HepG2 (cell line): Measurements from ENCODE around the gene ACE. TPM values are rescaled to one million over a fixed set of nuclear protein-coding genes. Genes with fewer than 3 reads are reported as not detected.

Experiments used
- FOSL2 ChIP-seq: sonication (generic); formaldehyde crosslinking; IDR thresholded peaks from 2 replicates; pipeline ENCODE4 v1.4.0; 2020; ENCODE audit warnings: missing genetic modification reagents
- HDAC2 ChIP-seq: sonication (generic); formaldehyde crosslinking; IDR thresholded peaks from 2 replicates; pipeline ENCODE4 v1.4.0; 2020; ENCODE audit warnings: missing genetic modification reagents
- HNRNPL ChIP-seq: fragments of 200-400 bp; formaldehyde crosslinking; IDR thresholded peaks from 2 replicates; pipeline ENCODE4 v1.6.1; 2017; ENCODE audit warnings: mild to moderate bottlenecking, low read depth, low read length
- HNRNPLL ChIP-seq: fragments of 200-400 bp; formaldehyde crosslinking; IDR thresholded peaks from 2 replicates; pipeline ENCODE4 v1.6.1; 2017; ENCODE audit warnings: mild to moderate bottlenecking, low read depth, low read length; ENCODE audit not compliant: poor library complexity, severe bottlenecking
- IKZF5 ChIP-seq: IDR thresholded peaks from 2 replicates; pipeline ENCODE4 v1.6.1; 2018; ENCODE audit warnings: missing genetic modification reagents, mild to moderate bottlenecking, missing compliant biosample characterization
- MIER3 ChIP-seq: IDR thresholded peaks from 2 replicates; pipeline ENCODE4 v1.6.1; 2016; ENCODE audit warnings: missing compliant biosample characterization, borderline replicate concordance
- XBP1 ChIP-seq: sonication (generic); formaldehyde crosslinking; IDR thresholded peaks from 2 replicates; pipeline ENCODE4 v1.5.0; 2020; ENCODE audit warnings: missing genetic modification reagents
- ZFP91 ChIP-seq: sonication (generic); formaldehyde crosslinking; IDR thresholded peaks from 2 replicates; pipeline ENCODE4 v1.9.0; 2022; ENCODE audit warnings: missing genetic modification reagents, mild to moderate bottlenecking, borderline replicate concordance
- ZMAT3 ChIP-seq: sonication (generic); formaldehyde crosslinking; conservative IDR thresholded peaks from 2 replicates; pipeline ENCODE4 v1.7.0; 2021; ENCODE audit warnings: missing genetic modification reagents
- ZNF251 ChIP-seq: sonication (generic); formaldehyde crosslinking; IDR thresholded peaks from 2 replicates; pipeline ENCODE4 v1.9.0; 2021; ENCODE audit warnings: mild to moderate bottlenecking, missing genetic modification reagents
- ZNF274 ChIP-seq: sonication (generic); formaldehyde crosslinking; IDR thresholded peaks from 2 replicates; pipeline ENCODE4 v1.5.1; 2020; ENCODE audit warnings: mild to moderate bottlenecking, missing genetic modification reagents
- ZNF331 ChIP-seq: sonication (generic); formaldehyde crosslinking; IDR thresholded peaks from 2 replicates; pipeline ENCODE4 v1.4.0; 2020; ENCODE audit warnings: missing genetic modification reagents
- ZNF501 ChIP-seq: sonication (generic); formaldehyde crosslinking; IDR thresholded peaks from 2 replicates; pipeline ENCODE4 v1.5.1; 2020; ENCODE audit warnings: mild to moderate bottlenecking, moderate library complexity, missing genetic modification reagents
- ZNF724P ChIP-seq: sonication (generic); formaldehyde crosslinking; IDR thresholded peaks from 2 replicates; pipeline ENCODE4 v1.8.0; 2022; ENCODE audit warnings: missing genetic modification reagents, borderline replicate concordance
- ZSCAN29 ChIP-seq: sonication (generic); formaldehyde crosslinking; conservative IDR thresholded peaks from 2 replicates; pipeline ENCODE4 v1.4.0; 2020; ENCODE audit warnings: mild to moderate bottlenecking, missing genetic modification reagents
- polyA plus RNA-seq, 8 experiments: library from polyadenylated mRNA; depleted of rRNA in 3 of 8; stranded (reverse) in 7 of 8; unstranded in 1 of 8; fragments of >200 nt; fragmentation: Illumina TruSeq in 4 of 8; extraction: Trizol in 4 of 8; gene quantifications; 2 replicates each; pipeline versions ENCODE4 v1.2.1 to v1.2.3, GENCODE V29; 2011 to 2016; ENCODE audit warnings: low read depth in 4 of 8, missing spikeins in 1 of 8, mixed read lengths in 1 of 8; ENCODE audit not compliant: insufficient read depth in 1 of 8
- total RNA-seq, 5 experiments: library from RNA; depleted of rRNA; stranded (reverse); fragments of >200 nt; fragmentation: Illumina TruSeq; extraction: Trizol; gene quantifications; 2 replicates each; pipeline ENCODE4 v1.2.3, GENCODE V29; 2016; ENCODE audit warnings: low read depth in 1 of 5
- TF ChIP-seq, protein P1 (sequence below): sonication (generic); formaldehyde crosslinking; IDR thresholded peaks from one replicate; pipeline ENCODE4 v1.5.1; 2020; ENCODE audit warnings: mild to moderate bottlenecking, missing genetic modification reagents; ENCODE audit errors: not compliant biosample characterization
- TF ChIP-seq, protein P2 (sequence below): sonication (generic); formaldehyde crosslinking; IDR thresholded peaks from 2 replicates; pipeline ENCODE4 v1.4.0; 2020; ENCODE audit warnings: missing genetic modification reagents, mild to moderate bottlenecking, borderline replicate concordance

ACE gene
- total and polyA plus RNA-seq, 2 of the 13 experiments (the other 11 are each of a cell fraction or from before 2014, with no cell fraction given), result 0.08 to 0.13 TPM

GRCh38 chr17:63445571-63445953 lies 31.3 kb upstream of the ACE start (continued):
- TF ChIP-seq IKZF5 (0 out of 2 replicates have a peak, but pooled peaks have one; percentile 18), HNRNPL (peak; percentile 74), ZNF251 (CRISPR knock-in tag) (0 out of 2 replicates have a peak, but pooled peaks have one; percentile 29), ZNF331 (CRISPR knock-in tag) (no peak), FOSL2 (no peak), ZSCAN29 (CRISPR knock-in tag) (peak; percentile 79; the same call in 1 of the 2 replicates), HDAC2 (CRISPR knock-in tag) (peak; percentile 12; the same call in 1 of the 2 replicates), ZFP91 (CRISPR knock-in tag) (peak; percentile 73; the same call in 1 of the 2 replicates), ZMAT3 (peak; percentile 32; the same call in 1 of the 2 replicates), ZNF724P (peak; percentile 58; the same call in 1 of the 2 replicates), ZNF274 (0 out of 2 replicates have a peak, but pooled peaks have one; percentile 40), HNRNPLL (peak; percentile 48), ZNF501 (peak; percentile 59; the same call in 1 of the 2 replicates), XBP1 (CRISPR knock-in tag) (peak; percentile 78; the same call in 1 of the 2 replicates), MIER3 (CRISPR knock-in tag) (no peak)
- TF ChIP-seq, protein P1, sequence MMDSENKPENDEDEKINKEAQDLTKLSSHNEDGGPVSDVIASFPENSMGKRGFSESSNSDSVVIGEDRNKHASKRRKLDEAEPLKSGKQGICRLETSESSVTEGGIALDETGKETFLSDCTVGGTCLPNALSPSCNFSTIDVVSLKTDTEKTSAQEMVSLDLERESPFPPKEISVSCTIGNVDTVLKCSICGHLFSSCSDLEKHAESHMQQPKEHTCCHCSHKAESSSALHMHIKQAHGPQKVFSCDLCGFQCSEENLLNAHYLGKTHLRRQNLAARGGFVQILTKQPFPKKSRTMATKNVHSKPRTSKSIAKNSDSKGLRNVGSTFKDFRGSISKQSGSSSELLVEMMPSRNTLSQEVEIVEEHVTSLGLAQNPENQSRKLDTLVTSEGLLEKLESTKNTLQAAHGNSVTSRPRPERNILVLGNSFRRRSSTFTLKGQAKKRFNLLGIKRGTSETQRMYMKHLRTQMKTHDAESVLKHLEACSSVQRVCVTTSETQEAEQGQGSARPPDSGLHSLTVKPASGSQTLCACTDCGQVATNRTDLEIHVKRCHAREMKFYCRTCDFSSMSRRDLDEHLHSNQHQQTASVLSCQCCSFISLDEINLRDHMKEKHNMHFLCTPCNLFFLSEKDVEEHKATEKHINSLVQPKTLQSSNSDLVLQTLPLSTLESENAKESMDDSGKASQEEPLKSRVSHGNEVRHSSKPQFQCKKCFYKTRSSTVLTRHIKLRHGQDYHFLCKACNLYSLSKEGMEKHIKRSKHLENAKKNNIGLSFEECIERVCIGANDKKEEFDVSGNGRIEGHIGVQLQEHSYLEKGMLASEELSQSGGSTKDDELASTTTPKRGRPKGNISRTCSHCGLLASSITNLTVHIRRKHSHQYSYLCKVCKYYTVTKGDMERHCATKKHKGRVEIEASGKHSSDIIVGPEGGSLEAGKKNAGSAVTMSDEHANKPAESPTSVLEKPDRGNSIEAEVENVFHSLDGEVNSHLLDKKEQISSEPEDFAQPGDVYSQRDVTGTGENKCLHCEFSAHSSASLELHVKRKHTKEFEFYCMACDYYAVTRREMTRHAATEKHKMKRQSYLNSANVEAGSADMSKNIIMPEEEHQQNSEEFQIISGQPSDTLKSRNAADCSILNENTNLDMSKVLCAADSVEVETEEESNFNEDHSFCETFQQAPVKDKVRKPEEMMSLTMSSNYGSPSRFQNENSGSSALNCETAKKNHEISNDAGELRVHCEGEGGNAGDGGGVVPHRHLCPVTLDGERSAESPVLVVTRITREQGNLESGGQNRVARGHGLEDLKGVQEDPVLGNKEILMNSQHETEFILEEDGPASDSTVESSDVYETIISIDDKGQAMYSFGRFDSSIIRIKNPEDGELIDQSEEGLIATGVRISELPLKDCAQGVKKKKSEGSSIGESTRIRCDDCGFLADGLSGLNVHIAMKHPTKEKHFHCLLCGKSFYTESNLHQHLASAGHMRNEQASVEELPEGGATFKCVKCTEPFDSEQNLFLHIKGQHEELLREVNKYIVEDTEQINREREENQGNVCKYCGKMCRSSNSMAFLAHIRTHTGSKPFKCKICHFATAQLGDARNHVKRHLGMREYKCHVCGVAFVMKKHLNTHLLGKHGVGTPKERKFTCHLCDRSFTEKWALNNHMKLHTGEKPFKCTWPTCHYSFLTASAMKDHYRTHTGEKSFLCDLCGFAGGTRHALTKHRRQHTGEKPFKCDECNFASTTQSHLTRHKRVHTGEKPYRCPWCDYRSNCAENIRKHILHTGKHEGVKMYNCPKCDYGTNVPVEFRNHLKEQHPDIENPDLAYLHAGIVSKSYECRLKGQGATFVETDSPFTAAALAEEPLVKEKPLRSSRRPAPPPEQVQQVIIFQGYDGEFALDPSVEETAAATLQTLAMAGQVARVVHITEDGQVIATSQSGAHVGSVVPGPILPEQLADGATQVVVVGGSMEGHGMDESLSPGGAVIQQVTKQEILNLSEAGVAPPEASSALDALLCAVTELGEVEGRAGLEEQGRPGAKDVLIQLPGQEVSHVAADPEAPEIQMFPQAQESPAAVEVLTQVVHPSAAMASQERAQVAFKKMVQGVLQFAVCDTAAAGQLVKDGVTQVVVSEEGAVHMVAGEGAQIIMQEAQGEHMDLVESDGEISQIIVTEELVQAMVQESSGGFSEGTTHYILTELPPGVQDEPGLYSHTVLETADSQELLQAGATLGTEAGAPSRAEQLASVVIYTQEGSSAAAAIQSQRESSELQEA (CRISPR knock-in tag), result peak; percentile 12
- TF ChIP-seq, protein P2, sequence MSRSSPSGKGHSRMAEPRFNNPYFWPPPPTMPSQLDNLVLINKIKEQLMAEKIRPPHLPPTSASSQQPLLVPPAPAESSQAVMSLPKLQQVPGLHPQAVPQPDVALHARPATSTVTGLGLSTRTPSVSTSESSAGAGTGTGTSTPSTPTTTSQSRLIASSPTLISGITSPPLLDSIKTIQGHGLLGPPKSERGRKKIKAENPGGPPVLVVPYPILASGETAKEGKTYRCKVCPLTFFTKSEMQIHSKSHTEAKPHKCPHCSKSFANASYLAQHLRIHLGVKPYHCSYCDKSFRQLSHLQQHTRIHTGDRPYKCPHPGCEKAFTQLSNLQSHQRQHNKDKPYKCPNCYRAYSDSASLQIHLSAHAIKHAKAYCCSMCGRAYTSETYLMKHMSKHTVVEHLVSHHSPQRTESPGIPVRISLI (CRISPR knock-in tag), result 0 out of 2 replicates have a peak, but pooled peaks have one; percentile 29
